K562 treated with DMSO at 1 percent for 12 hours (cell line): ENCODE data around the gene GABPB2. TPM values are rescaled to one million over a fixed set of nuclear protein-coding genes. Genes with fewer than 3 reads are reported as not detected.

Experiments used
- total RNA-seq: library from RNA; unstranded; fragments of 300-600 nt; gene quantifications from 2 replicates; pipeline ENCODE4 v1.2.3, GENCODE V29; 2022; ENCODE audit not compliant: insufficient read depth

The GABPB2 gene
- total RNA-seq, result 0.97 and 7.5 TPM in 2 replicates

GRCh38 chr1:151070474-151071276, at the start of gene GABPB2:
TSS of gene GABPB2 (plus strand) at chr1:151070761. CDS start at chr1:151088190, 17,429 bp downstream.

GRCh38 chr1:151036356-151036755, 34.2 kb upstream of the GABPB2 start, which contains the start of gene BNIPL:
TSS of gene BNIPL (plus strand) at chr1:151036586. CDS start at chr1:151036726, 140 bp downstream.

GRCh38 chr1:151047591-151047924, 23.0 kb upstream of the GABPB2 start, which contains the start of gene C1orf56:
TSS of gene C1orf56 (plus strand) at chr1:151047751. CDS start at chr1:151047848, 97 bp downstream.

GRCh38 chr1:151059109-151060006, 11.2 kb upstream of the GABPB2 start, which contains the start of gene CDC42SE1:
TSS of gene CDC42SE1 (minus strand) at chr1:151059622. CDS start at chr1:151055730, 3,892 bp downstream.

GRCh38 chr1:151060007-151060656, 10.4 kb upstream of the GABPB2 start, which contains the start of gene MLLT11:
TSS of gene MLLT11 (plus strand) at chr1:151060397. CDS start at chr1:151067225, 6,828 bp downstream.

GRCh38 chr1:151146412-151147131, 76.0 kb downstream of the GABPB2 start, which contains the start of gene SEMA6C:
TSS of gene SEMA6C (minus strand) at chr1:151146631. CDS start at chr1:151142621, 4,010 bp downstream.

GRCh38 chr1:151156515-151156819, 85.9 kb downstream of the GABPB2 start, which contains the start of gene TNFAIP8L2:
TSS of gene TNFAIP8L2 (plus strand) at chr1:151156649. CDS start at chr1:151158698, 2,049 bp downstream.

GRCh38 chr1:151165738-151166504, 95.4 kb downstream of the GABPB2 start, which contains the start of the genes LYSMD1 and SCNM1:
TSS of gene LYSMD1 (minus strand) at chr1:151165902. CDS start at chr1:151165258, 644 bp downstream.
TSS of gene SCNM1 (plus strand) at chr1:151166144. CDS start at chr1:151166153, 9 bp downstream.

Other genes starting within 250 kb of the GABPB2 start
- 8.4 and 35.1 TPM in 2 replicates for gene ARNT, start 194.2 kb upstream of the GABPB2 start, total RNA-seq
- gene CTXND2, start 183.6 kb upstream of the GABPB2 start, total RNA-seq, result not detected in 2 replicates
- 15.8 and 26.4 TPM in 2 replicates for gene SETDB1, start 144.4 kb upstream of the GABPB2 start, total RNA-seq
- gene CERS2, start 95.9 kb upstream of the GABPB2 start, total RNA-seq, result 129 and 225 TPM in 2 replicates
- 1.9 and 9.1 TPM in 2 replicates for gene ANXA9, start 88.5 kb upstream of the GABPB2 start, total RNA-seq
- gene MINDY1, start 63.9 kb upstream of the GABPB2 start, total RNA-seq, result 5.7 and 18.8 TPM in 2 replicates
- gene PRUNE1, start 62.3 kb upstream of the GABPB2 start, total RNA-seq, result 12.8 and 32.1 TPM in 2 replicates
- gene BNIPL, start 34.2 kb upstream of the GABPB2 start, total RNA-seq, result 1.4 and 3.2 TPM in 2 replicates
- gene C1orf56, start 23.0 kb upstream of the GABPB2 start, total RNA-seq, result 2.7 and 4.8 TPM in 2 replicates
- 30.9 and 78.5 TPM in 2 replicates for gene CDC42SE1, start 11.1 kb upstream of the GABPB2 start, total RNA-seq
- 5.1 and 9.4 TPM in 2 replicates for gene MLLT11, start 10.4 kb upstream of the GABPB2 start, total RNA-seq
- 5.3 and 7.6 TPM in 2 replicates for gene SEMA6C, start 75.9 kb downstream of the GABPB2 start, total RNA-seq
- gene TNFAIP8L2, start 85.9 kb downstream of the GABPB2 start, total RNA-seq, result not detected in 2 replicates
- 2.3 and 4.8 TPM in 2 replicates for gene LYSMD1, start 95.1 kb downstream of the GABPB2 start, total RNA-seq
- 56.7 and 62.1 TPM in 2 replicates for gene SCNM1, start 95.4 kb downstream of the GABPB2 start, total RNA-seq
- gene TMOD4, start 105.2 kb downstream of the GABPB2 start, total RNA-seq, result not detected in 2 replicates
- 74.3 and 74.9 TPM in 2 replicates for gene VPS72, start 119.4 kb downstream of the GABPB2 start, total RNA-seq
- gene PIP5K1A, start 127.8 kb downstream of the GABPB2 start, total RNA-seq, result 8.2 and 26.4 TPM in 2 replicates
- 300 and 354 TPM in 2 replicates for gene PSMD4, start 184.0 kb downstream of the GABPB2 start, total RNA-seq
- 19.6 and 35.6 TPM in 2 replicates for gene ZNF687, start 211.5 kb downstream of the GABPB2 start, total RNA-seq